Measurements from ENCODE around the gene YARS2. TPM values are rescaled to one million over a fixed set of nuclear protein-coding genes. Genes with fewer than 3 reads are reported as not detected.

YARS2 gene
- total and polyA plus RNA-seq, 8 donors, result 3.7 to 7.9 (median 6.3) TPM

DNA sequence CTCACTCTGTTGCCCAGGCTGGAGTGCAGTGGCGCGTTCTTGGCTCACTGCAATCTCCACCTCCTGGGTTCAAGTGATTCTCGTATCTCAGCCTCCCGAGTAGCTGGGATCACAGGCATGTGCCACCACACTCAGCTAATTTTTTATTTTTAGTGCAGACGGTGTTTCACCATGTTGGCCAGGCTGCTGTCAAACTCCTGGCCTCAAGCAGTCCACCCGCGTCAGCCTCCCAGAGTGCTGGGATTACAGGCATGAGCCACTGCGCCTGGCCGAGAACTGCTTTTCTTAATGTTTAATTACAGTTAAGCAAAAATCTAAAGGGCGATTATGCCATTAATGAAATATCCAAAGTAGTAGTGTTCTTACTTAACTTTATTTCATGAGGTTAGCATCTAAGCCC, 13.6 kb downstream of the YARS2 start:
- Histone ChIP-seq H3K9me3 (no peaks in the 10 kb centered on the region), H3K4me1 (no peaks in the 10 kb centered on the region), H3K4me3 (no peak overlapping the region), H3K27ac (no peak overlapping the region), H3K36me3 (peaks cover 3 to 43% (median 6%) of the 10 kb centered on the region in 3 donors), H3K27me3 (no peaks in the 10 kb centered on the region)
- FAIRE-seq (no peak), DNase-seq (no peak), ATAC-seq (no peak)
- 97% methylated on average over 10 of the region's 10 CpGs for WGBS, 2 donors
- TF ChIP-seq, protein P1, sequence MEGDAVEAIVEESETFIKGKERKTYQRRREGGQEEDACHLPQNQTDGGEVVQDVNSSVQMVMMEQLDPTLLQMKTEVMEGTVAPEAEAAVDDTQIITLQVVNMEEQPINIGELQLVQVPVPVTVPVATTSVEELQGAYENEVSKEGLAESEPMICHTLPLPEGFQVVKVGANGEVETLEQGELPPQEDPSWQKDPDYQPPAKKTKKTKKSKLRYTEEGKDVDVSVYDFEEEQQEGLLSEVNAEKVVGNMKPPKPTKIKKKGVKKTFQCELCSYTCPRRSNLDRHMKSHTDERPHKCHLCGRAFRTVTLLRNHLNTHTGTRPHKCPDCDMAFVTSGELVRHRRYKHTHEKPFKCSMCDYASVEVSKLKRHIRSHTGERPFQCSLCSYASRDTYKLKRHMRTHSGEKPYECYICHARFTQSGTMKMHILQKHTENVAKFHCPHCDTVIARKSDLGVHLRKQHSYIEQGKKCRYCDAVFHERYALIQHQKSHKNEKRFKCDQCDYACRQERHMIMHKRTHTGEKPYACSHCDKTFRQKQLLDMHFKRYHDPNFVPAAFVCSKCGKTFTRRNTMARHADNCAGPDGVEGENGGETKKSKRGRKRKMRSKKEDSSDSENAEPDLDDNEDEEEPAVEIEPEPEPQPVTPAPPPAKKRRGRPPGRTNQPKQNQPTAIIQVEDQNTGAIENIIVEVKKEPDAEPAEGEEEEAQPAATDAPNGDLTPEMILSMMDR (IDR thresholded peaks at IDR 0.05), result no peak
- intact Hi-C loops (cut with DNase I), result no loop called here

DNA sequence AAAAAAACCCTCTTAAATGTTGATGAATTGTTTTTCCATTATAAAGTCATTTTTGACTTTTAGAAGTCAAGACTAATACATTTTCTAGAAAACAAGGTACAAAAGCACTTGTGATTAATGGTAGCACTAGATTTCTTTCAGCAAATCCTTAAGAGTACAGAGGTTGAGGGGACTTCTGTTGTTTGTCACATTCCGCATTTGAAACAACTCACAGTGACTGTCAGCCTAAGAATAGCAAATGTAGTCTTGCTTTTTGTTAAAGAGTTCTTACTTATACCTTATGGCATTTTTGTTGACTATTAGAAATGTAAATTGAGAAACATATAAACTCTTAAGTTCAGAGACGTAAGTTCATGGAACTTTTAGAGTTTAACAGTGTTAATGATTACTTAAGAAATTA, 16.4 kb downstream of the YARS2 start:
- intact Hi-C loops (cut with DNase I), result no loop called here
- TF ChIP-seq, protein P1 (IDR thresholded peaks at IDR 0.05), result no peak
- no peak for DNase-seq
- 85 to 88% methylated on average over 2 of the region's 2 CpGs for WGBS, 2 donors
- H3K4me1 ChIP-seq, result no peaks in the 10 kb centered on the region
- no peak for FAIRE-seq
- H3K9me3 ChIP-seq, result no peaks in the 10 kb centered on the region
- H3K27ac ChIP-seq, result no peak overlapping the region
- H3K27me3 ChIP-seq, result no peaks in the 10 kb centered on the region
- H3K4me3 ChIP-seq, result no peak overlapping the region
- no peak for ATAC-seq
- H3K36me3 ChIP-seq, result peaks cover 3 to 19% (median 6%) of the 10 kb centered on the region in 3 donors

DNA sequence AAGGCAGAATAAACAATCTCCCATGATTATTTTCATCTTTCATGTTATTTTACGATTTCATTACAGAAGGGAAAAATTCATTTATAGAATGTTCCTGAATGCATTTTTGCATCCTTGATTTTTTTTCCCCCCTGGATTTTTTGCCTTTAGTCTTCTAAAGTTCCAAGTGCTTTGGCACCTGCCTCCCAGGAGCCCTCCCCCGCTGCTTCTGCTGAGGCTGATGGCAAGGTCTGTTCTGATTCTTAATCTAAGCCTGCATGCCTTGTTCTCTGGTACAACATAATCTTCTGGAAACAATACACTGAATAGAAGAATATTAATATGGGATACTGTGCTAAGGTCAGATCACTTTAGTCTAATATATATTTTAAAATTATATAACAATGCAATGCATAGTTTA, 18.0 kb downstream of the YARS2 start:
- FAIRE-seq, result no peak
- no peak overlapping the region for H3K27ac ChIP-seq
- intact Hi-C loops (cut with DNase I), result no loop called here
- no peak overlapping the region for H3K4me3 ChIP-seq
- H3K4me1 ChIP-seq, result no peaks in the 10 kb centered on the region
- peaks cover 0 to 13% (median 0%) of the 10 kb centered on the region in 3 donors for H3K36me3 ChIP-seq
- no peaks in the 10 kb centered on the region for H3K27me3 ChIP-seq
- WGBS, 2 donors, result 84 to 91% methylated on average over 2 of the region's 2 CpGs
- DNase-seq, result no peak
- no peaks in the 10 kb centered on the region for H3K9me3 ChIP-seq
- ATAC-seq, result no peak
- TF ChIP-seq, protein P1 (IDR thresholded peaks at IDR 0.05), result no peak

DNA sequence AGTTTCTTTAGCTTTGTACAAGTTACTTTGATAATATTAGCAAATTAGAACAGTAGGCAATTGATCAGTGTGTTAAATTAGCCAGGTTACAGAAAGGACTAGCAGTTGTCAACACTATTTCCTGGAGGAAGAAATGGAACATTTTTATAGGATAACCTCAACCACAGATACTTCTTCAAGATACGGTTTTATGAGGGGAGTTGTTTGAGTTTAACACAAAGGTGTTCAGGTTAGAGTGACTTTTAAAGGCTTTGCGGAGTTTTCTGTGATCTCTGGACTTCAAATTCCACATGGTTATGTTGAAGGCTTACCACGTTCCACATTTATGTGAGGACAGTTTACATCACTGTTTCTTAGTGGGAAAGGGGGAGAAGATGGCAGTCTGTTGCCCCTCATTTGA, 19.3 kb downstream of the YARS2 start:
- peaks cover 0 to 13% (median under 1%) of the 10 kb centered on the region in 3 donors for H3K36me3 ChIP-seq
- TF ChIP-seq, protein P1 (IDR thresholded peaks at IDR 0.05), result no peak
- WGBS, 2 donors, result 88 to 91% methylated on average over 3 of the region's 3 CpGs

DNA sequence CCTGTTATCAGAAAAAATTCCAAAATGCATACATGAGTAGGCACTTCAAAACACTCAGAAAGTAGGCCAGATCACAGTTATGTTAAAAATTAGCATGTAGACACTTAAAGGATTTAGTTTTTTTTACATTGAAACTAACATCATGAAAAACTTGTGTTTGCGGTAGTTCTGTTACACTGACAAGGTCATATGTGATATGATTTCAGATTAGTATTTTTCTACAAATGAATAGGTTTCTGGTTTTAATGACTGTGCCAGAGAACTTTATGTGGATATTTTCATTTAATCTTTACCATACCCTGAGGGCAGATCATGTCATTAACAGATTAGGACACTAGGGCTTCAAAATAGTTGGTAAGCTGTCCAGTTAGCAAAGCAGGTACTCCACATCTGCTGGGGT, 20.7 kb downstream of the YARS2 start:
- intact Hi-C loops (cut with DNase I), result no loop called here
- TF ChIP-seq, protein P1 (IDR thresholded peaks at IDR 0.05), result no peak
- Histone ChIP-seq H3K4me1 (no peaks in the 10 kb centered on the region), H3K27me3 (no peaks in the 10 kb centered on the region), H3K9me3 (no peaks in the 10 kb centered on the region), H3K36me3 (peaks cover 0 to 16% (median 6%) of the 10 kb centered on the region in 3 donors), H3K4me3 (no peak overlapping the region), H3K27ac (no peak overlapping the region)
- 85 to 96% methylated on average over 1 of the region's 1 CpG for WGBS, 2 donors
- FAIRE-seq (no peak), DNase-seq (no peak), ATAC-seq (no peak)

More for the DNA sequence above, 19.3 kb downstream of the YARS2 start:
- DNase-seq (no peak), ATAC-seq (no peak), FAIRE-seq (no peak)
- intact Hi-C loops (cut with DNase I), result no loop called here
- Histone ChIP-seq H3K4me1 (no peaks in the 10 kb centered on the region), H3K9me3 (no peaks in the 10 kb centered on the region), H3K27me3 (no peaks in the 10 kb centered on the region), H3K4me3 (no peak overlapping the region), H3K27ac (no peak overlapping the region)

All from pancreas (tissue), 10 donors.